ENCODE data around the gene CYP39A1.

DNA sequence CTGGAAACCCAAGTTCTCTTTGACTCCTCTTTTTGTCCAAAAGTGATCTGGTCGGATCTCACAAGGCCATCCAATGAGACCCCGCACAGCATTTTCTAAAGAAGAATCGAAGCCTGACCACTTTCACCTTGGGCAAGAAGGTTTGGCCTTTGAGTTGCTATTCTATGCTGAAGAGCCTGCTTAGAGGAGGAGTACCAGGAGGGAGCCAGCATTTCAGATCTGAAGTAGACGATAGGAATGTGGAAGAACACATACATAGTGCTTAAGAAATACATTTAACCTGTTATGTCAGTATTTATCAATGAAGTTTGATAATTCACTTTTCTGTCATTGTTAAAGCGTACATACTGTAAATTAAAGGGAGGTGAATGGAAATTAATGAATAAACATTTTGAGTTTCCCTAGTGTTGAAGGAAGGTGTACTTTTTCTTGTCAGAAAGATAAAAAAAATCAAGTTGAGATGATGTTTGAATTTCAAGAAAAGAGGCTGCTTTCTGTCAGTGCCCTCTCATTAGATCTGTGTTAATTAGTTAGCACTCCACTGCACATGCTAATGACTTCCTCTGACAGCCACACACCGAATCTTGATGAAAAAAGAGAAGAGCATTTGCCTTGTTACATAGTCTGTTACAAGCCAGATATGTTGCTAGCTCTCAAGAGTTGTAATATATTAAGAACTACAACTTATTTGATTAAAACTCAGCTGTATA, 24.1 kb upstream of the CYP39A1 start:
- TF ChIP-seq CTCF (IDR thresholded peaks at IDR 0.05) (no peak), EZH2 (IDR thresholded peaks at IDR 0.05; ENCODE audit: borderline replicate concordance, insufficient read depth, low read depth, low read length, poor library complexity, severe bottlenecking) (no peak)
